ENCODE measurements around the gene SDC3. TPM values are rescaled to one million over a fixed set of nuclear protein-coding genes. Genes with fewer than 3 reads are reported as not detected.
A peak's percentile ranks its signal among the peaks of the same experiment; 100 is the strongest.

The SDC3 gene
- total and polyA plus RNA-seq, 7 donors = 2.4 to 91.1 (median 29.9) TPM

DNA sequence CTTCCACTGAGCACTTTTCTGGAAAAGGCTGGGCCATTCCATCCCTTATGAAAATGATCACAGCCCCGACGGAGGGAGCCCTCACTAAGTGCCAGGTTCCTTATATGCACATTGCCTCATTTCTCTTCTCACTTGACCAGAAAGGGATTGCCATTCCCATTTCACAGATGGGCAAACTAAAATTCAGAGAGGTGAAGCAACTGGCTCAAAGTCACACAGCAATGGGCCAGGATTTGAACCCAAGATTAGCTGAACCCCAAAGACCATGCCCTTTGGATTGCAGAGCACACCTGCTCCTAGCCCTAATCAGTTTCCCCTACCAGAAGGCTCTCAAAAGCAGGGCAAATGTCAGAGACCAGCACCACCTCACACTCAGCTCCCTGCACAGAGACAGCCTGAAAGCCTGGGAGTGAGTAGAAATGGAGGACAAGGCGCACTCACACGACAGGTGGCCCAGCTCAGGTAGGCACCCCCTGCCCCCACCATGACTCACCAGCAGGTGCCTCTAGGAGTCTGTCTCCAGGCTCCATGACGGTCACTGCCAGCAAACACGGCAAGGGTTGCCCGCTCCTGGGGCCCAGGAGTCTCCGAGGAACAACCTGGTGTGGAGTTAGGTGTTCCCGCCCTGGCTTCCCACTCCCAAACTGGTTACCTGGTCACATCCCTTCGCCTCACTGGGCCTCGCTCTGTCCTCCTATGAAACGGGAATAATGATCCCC lies 21.7 kb downstream of the SDC3 start:
- H3K27ac ChIP-seq = peak overlapping the region; percentile 92 to 95 (median 94)
- H3K36me3 ChIP-seq = no peaks in the 10 kb centered on the region
- TF ChIP-seq EP300 (IDR thresholded peaks at IDR 0.05) = no peak
- TF ChIP-seq, protein P1, sequence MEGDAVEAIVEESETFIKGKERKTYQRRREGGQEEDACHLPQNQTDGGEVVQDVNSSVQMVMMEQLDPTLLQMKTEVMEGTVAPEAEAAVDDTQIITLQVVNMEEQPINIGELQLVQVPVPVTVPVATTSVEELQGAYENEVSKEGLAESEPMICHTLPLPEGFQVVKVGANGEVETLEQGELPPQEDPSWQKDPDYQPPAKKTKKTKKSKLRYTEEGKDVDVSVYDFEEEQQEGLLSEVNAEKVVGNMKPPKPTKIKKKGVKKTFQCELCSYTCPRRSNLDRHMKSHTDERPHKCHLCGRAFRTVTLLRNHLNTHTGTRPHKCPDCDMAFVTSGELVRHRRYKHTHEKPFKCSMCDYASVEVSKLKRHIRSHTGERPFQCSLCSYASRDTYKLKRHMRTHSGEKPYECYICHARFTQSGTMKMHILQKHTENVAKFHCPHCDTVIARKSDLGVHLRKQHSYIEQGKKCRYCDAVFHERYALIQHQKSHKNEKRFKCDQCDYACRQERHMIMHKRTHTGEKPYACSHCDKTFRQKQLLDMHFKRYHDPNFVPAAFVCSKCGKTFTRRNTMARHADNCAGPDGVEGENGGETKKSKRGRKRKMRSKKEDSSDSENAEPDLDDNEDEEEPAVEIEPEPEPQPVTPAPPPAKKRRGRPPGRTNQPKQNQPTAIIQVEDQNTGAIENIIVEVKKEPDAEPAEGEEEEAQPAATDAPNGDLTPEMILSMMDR (IDR thresholded peaks at IDR 0.05) = no peak
- no peak for TF ChIP-seq POLR2A (IDR thresholded peaks at IDR 0.05)
- TF ChIP-seq POLR2AphosphoS5 (IDR thresholded peaks at IDR 0.05) = no peak
- H3K9me3 ChIP-seq = no peaks in the 10 kb centered on the region
- intact Hi-C loops (cut with DNase I) = no loop called here
- no peaks in the 10 kb centered on the region for H3K27me3 ChIP-seq
- H3K4me1 ChIP-seq = peaks cover 0 to 100% (median 92%) of the 10 kb centered on the region in 4 donors
- H3K4me3 ChIP-seq = no peak overlapping the region
- 87 to 88% methylated on average over 12 of the region's 12 CpGs for WGBS, 2 donors
- no peak for DNase-seq

DNA sequence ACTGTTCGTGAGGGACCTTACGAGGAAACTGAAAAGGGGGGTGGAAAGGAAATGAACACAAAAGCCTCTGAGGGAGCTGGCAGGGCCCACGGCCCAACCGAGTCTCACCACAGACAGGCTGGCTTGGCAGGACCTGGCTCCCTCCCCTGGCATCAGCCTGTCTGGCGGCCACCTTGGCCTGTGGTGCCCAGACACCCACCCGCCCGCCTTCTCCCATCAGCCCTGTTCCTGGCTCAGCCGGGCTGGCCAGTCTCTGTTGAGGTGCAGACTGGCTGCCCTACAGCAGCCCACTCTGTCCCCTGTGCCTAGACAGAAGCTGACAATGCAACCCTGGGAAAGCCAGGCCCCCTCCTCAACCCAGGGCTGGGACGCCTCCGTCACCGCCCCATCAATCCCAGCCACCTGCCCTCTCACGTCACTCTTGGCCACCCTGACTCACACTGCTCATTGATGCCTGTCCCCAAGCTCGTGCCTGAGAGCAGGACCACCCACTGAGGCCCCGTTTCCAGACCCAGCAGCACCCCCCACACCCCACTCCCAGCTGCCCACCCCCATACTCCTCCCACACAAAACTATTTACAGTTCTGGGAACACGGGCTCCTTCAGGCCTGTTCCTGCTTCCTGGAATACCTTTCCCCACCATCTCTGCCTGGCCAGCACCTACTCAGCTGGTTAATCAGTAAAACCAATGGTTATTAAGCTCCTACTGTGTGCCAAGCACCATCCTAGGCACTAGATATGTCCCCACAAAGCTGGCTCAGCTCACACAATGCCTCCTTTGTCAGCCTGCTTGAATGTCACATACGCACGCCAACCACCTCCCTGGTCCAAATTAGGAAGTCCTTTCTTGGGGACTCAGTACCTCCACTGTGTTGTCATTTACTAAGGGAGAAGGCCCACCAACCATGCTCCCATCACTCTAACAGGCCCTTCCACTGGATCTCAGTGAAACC lies 22.7 kb downstream of the SDC3 start:
- intact Hi-C loops (cut with DNase I) = no loop called here
- DNase-seq = no peak
- Histone ChIP-seq H3K9me3 (no peaks in the 10 kb centered on the region), H3K27me3 (no peaks in the 10 kb centered on the region), H3K27ac (peak overlapping the region; percentile 92 to 95 (median 94)), H3K4me3 (no peak overlapping the region), H3K36me3 (no peaks in the 10 kb centered on the region), H3K4me1 (peaks cover 0 to 100% (median 93%) of the 10 kb centered on the region in 4 donors)
- no peak for TF ChIP-seq POLR2AphosphoS5 (IDR thresholded peaks at IDR 0.05)
- no peak for TF ChIP-seq POLR2A (IDR thresholded peaks at IDR 0.05)
- TF ChIP-seq, protein P1 (IDR thresholded peaks at IDR 0.05) = no peak
- TF ChIP-seq EP300 (IDR thresholded peaks at IDR 0.05) = no peak
- 61 to 75% methylated on average over 17 of the region's 17 CpGs for WGBS, 2 donors

DNA sequence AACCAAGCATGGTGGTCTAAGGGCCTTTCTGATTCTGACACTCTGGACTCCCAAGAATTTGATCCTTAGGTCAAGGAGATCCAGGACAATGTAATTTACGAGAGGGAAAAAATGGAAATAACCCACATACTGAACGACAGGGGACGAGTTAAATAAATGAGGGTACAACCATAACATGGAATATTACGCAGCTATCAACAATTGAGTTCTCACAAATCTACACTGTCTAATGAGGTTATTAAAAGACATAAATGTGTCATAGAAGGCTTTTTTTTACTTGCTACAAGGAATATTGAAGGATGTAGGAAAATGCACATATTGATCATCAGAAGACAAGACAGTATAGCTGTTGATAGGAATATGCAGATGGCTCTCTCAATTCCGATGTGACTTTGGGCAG lies 23.8 kb downstream of the SDC3 start:
- Histone ChIP-seq H3K4me1 (peaks cover 0 to 100% (median 93%) of the 10 kb centered on the region in 4 donors), H3K9me3 (no peaks in the 10 kb centered on the region), H3K4me3 (no peak overlapping the region), H3K36me3 (no peaks in the 10 kb centered on the region), H3K27ac (peak overlapping the region; percentile 78 to 95 (median 92)), H3K27me3 (no peaks in the 10 kb centered on the region)
- DNase-seq = no peak
- intact Hi-C loops (cut with DNase I) = no loop called here
- WGBS, 2 donors = 88 to 94% methylated on average over 5 of the region's 5 CpGs
- no peak for TF ChIP-seq EP300 (IDR thresholded peaks at IDR 0.05)
- TF ChIP-seq POLR2A (IDR thresholded peaks at IDR 0.05) = no peak
- no peak for TF ChIP-seq POLR2AphosphoS5 (IDR thresholded peaks at IDR 0.05)
- TF ChIP-seq, protein P1 (IDR thresholded peaks at IDR 0.05) = no peak

DNA sequence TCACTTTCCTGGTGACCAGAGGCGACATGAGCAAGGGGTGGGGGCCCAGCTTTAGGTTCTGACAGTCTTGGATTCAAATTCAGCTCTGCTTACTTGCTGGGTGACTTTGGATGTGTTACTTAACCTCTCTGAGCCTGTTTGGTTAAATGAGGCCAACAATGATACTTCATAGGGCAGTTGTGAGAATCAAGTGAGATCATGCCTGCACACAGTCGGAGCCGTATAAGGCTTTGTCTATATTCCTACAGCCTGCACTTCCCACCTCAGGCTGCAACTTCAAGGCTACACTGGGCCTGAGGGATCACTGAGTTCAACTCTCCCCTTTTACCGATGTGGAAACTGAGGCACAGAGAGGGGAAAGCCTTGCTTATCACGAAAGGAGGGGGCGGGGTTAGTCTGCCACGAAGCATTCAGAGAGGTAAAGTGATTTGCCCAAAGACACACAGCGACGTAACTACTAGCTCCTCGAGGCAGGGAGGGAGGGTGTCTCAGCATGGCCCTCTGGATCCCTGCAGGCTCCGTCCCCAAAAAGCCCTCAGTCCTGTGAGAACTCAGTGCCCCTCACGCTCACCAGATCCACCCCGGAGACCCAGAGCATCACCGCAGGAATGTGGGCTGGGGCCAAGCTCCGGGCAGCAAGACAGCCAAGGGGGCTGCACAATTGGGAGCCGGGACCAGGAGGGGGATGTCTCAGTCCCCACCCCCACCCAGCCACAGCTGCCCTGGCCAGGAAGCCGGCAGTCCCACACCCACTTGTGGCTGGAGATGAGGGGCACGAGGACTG lies 25.0 kb downstream of the SDC3 start:
- 77 to 85% methylated on average over 18 of the region's 18 CpGs for WGBS, 2 donors
- DNase-seq = no peak
- H3K4me3 ChIP-seq = no peak overlapping the region
- no peaks in the 10 kb centered on the region for H3K9me3 ChIP-seq
- H3K36me3 ChIP-seq = no peaks in the 10 kb centered on the region
- peaks cover 0 to 100% (median 94%) of the 10 kb centered on the region in 4 donors for H3K4me1 ChIP-seq
- peak overlapping the region; percentile 78 to 95 (median 92) for H3K27ac ChIP-seq
- intact Hi-C loops (cut with DNase I) = no loop called here
- TF ChIP-seq, protein P1 (IDR thresholded peaks at IDR 0.05) = no peak
- no peak for TF ChIP-seq POLR2AphosphoS5 (IDR thresholded peaks at IDR 0.05)
- TF ChIP-seq POLR2A (IDR thresholded peaks at IDR 0.05) = no peak
- TF ChIP-seq EP300 (IDR thresholded peaks at IDR 0.05) = no peak
- H3K27me3 ChIP-seq = no peaks in the 10 kb centered on the region

Data from sigmoid colon (tissue), 7 donors.